Measurements from ENCODE around the gene UQCRH.
"Not testable (repeated sequence)": the region's sequence is repeated elsewhere in the genome, so short reads cannot be mapped to it uniquely, and the experiment has no call there.

UQCRH gene

DNA sequence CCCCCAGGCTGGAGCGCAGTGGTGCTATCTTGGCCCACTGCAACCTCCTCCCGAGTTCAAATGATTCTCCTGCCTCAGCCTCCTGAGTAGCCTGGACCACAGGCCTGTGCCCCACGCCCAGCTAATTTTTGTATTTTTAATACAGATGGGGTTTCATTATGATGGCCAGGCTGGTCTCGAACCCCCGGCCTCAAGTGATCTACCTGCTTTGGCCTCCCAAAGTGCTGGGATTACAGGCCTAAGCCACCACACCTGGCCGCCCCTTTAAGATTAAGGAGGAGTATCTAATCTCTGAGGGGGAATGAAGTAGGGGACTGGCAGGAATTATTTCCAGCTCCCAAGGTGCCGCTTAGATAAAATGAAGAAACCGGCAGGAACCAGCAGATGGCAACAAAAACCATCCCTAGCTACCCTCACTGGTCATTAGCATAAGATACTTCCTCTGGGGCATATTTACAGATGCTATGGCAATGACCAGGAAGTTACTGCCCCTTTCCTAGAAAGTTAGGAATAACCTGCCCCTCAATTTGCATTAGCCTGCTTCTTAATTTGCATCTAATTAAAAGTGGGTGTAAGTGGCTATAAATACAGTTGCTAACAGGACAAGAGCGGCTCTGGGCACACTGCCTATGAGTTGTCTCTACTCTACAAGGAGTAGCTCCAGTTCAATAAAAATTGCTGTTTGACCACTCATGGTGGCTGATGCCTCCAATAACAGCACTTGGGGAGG lies 30.0 kb downstream of the UQCRH start:
- TF ChIP-seq, protein P1, sequence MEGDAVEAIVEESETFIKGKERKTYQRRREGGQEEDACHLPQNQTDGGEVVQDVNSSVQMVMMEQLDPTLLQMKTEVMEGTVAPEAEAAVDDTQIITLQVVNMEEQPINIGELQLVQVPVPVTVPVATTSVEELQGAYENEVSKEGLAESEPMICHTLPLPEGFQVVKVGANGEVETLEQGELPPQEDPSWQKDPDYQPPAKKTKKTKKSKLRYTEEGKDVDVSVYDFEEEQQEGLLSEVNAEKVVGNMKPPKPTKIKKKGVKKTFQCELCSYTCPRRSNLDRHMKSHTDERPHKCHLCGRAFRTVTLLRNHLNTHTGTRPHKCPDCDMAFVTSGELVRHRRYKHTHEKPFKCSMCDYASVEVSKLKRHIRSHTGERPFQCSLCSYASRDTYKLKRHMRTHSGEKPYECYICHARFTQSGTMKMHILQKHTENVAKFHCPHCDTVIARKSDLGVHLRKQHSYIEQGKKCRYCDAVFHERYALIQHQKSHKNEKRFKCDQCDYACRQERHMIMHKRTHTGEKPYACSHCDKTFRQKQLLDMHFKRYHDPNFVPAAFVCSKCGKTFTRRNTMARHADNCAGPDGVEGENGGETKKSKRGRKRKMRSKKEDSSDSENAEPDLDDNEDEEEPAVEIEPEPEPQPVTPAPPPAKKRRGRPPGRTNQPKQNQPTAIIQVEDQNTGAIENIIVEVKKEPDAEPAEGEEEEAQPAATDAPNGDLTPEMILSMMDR (IDR thresholded peaks at IDR 0.05; ENCODE audit: low read depth, low read length) = peak; percentile 16
- no peak for DNase-seq (ENCODE audit: extremely low read depth, low read depth)

DNA sequence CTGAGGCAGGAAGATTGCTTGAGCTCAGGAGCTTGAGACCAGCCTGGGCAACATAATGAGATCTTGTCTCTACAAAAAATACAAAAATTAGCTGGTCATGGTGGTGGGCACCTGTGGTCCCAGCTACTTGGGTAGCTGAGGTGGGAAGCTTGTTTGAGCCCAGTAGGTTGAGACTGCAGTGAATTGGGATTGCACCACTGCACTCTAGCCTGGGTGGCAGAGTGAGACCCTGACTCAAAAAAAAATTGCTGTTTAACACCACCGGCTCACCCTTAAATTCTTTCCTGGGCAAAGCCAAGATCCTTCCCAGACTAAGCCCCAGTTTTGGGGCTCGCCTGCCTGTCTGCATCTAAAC lies 30.5 kb downstream of the UQCRH start:
- TF ChIP-seq, protein P1 (IDR thresholded peaks at IDR 0.05; ENCODE audit: low read depth, low read length) = no peak
- no peak for DNase-seq (ENCODE audit: extremely low read depth, low read depth)

DNA sequence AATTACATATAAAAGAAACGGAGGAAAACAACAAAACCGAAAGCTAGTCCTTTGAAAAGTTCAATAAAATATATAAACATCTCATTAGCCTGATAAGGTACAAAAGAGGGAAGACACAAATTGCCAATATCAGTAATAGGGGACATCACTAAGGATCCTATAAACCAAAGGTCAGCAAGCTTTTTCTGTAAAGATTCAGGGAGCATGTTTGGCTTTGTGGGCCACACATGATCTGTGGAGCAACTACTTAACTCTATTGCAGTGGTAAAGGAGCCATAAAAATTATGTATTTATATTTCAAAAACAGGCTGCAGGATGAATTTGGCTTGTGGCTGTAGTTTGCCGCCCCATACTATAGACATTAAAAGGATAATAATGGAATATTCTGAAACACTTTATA lies 31.6 kb downstream of the UQCRH start:
- TF ChIP-seq, protein P1 (IDR thresholded peaks at IDR 0.05; ENCODE audit: low read depth, low read length) = no peak
- DNase-seq (ENCODE audit: extremely low read depth, low read depth) = no peak

DNA sequence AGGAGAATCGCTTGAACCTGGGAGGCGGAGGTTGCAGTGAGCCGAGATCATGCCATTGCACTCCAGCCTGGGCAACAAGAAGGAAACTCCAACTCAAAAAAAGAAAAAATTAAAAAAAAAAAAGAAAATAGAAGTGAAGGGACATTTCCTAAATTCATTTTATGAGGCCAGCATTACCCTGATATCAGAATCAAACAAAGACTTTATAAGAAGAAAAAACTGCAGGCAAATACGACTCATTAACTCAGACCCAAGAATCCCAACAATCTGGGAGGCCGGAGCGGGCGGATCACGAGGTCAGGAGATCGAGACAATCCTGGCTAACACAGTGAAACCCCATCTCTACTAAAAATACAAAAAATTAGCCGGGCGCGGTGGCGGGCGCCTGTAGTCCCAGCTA lies 33.9 kb downstream of the UQCRH start:
- not testable (repeated sequence) for DNase-seq (ENCODE audit: extremely low read depth, low read depth)

DNA sequence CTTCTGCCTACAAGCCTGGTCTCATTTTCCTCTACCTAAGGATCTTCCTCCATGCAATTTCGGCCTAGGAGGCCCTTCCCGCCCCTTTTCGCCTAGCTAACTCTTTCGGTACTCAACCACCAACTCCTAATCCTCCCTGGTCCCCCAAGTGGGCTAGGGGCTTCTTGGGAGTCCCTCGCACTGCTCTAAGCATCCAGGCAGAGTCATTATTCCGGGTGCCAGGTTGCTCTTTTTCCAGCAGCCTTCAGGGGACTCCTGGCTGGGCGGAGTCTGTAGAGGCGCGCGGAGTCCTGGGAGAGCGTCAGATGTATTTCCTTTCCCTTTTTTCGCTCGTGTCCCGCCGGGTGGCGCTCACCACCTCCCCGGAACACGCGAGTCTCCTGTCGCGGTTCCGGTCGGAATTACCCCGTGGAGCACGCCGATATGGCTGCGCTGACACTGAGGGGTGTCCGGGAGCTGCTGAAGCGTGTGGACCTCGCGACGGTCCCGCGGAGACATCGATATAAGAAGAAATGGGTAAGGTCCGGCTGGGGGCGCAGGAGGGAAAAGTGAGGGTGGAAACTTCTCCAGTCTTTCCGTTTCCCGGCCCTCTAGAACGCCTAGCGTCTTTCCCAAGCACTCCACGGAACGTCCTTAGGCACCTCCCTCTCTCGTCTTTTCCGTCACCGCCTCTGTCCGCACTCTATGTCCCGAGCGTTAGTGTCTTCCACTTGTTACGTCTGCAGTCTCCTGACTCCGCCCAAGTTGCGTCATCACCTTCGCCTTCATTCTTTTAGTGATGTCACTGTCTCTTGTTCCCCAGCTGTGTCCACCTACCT lies 37.1 kb downstream of the UQCRH start, which contains the start of gene NSUN4:
Gene NSUN4 (plus strand): TSS at position 404 of the 818 bp plus-strand sequence. CDS start 20 bp downstream, at position 424.
- TF ChIP-seq, protein P1 (IDR thresholded peaks at IDR 0.05; ENCODE audit: low read depth, low read length) = peak; percentile 74

DNA sequence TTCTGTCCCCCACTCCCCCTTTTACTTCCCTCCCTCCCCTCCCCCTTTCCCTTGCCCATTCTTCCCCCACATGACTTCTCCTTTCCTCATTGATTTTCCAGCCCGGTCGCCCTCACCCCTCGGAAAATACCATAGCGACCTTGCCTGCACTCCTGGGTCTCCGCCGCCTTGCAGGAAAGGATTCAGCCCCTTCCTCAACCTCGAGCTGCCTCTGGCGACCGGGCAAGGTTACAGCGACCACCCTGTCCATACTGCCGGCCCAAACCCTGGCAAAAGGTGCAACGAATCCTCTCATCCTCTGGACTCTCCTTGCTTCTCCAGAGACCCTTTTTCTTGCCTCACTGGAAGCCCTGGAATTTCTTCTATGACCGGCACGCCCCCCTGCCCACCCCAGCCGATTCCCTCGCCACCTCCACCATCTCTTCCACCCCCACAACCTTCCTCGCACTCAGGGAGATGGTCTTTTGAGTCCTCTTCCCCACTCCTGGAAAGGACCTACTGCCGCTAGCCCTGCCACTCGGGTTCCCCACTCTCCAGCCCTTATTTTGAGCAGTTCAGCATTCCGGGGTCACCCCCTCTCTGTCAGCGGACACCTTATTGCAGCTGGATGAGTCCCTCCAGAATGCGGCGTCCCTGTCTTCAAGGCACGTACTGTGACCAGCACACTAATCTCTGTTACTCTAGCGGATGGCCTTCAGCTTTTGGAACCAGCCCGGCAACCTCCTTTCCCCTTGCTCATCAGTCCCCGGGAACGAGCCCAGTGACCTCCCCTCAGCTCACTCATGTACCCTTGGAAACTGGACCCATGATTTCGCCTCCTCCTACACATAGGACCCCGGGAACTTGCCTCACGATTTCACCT lies 38.0 kb downstream of the UQCRH start:
- TF ChIP-seq, protein P1 (IDR thresholded peaks at IDR 0.05; ENCODE audit: low read depth, low read length) = no peak
- DNase-seq (ENCODE audit: extremely low read depth, low read depth) = no peak

More for the DNA sequence above, 37.1 kb downstream of the UQCRH start, which contains the start of gene NSUN4:
- DNase-seq (ENCODE audit: extremely low read depth, low read depth) = peak; percentile 87

DNA sequence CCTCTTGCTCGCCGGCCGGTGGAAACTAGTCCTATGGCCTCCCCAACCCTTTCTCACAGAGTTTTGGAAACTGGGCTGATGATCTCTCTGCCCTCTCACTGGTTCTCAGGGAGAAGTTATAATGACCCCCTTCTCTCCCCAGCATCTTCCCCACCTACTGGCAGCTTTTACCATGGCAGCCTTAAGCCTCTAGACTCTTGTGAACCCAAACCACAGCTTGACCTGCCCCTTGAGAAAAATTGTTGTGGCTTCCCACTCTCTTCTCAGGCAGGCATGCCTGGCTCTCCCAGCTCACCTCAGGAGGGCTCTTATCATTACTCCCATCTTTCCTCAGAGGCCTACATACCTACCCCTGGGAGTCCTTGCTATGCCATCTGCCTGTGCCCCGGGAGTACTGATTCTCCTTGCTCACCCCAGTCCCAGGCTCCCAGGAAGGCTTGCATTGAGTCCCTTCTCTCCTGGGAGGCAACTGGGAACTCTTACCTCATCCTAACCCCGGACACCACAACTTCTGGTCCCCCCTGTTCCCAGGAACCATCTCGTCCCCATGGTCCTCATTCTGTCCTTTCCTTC lies 38.7 kb downstream of the UQCRH start:
- TF ChIP-seq, protein P1 (IDR thresholded peaks at IDR 0.05; ENCODE audit: low read depth, low read length) = peak; percentile 17
- no peak for DNase-seq (ENCODE audit: extremely low read depth, low read depth)
